K562 (cell line): ENCODE results near the gene ELMOD1. TPM values are rescaled to one million over a fixed set of nuclear protein-coding genes. Genes with fewer than 3 reads are reported as not detected.

ENCODE experiments used
- BACH1 ChIP-seq: fragments of 200-800 bp; sonication (Bioruptor generic); IDR thresholded peaks from 2 replicates; pipeline ENCODE4 v1.6.1; 2016; ENCODE audit warnings: missing genetic modification characterization, missing compliant biosample characterization
- EGR1 ChIP-seq: fragments of 450-650 bp; conservative IDR thresholded peaks from 2 replicates; pipeline ENCODE4 v1.6.1; 2017; ENCODE audit warnings: mild to moderate bottlenecking
- ETS2 ChIP-seq: IDR thresholded peaks from 2 replicates; pipeline ENCODE4 v1.6.1; 2016; ENCODE audit warnings: borderline replicate concordance, missing genetic modification characterization, mild to moderate bottlenecking, moderate library complexity, missing compliant biosample characterization; ENCODE audit not compliant: poor library complexity, severe bottlenecking
- HDAC2 ChIP-seq: fragments of 450-650 bp; IDR thresholded peaks from 2 replicates; pipeline ENCODE4 v1.6.1; 2016; ENCODE audit warnings: mild to moderate bottlenecking
- HMGN3 ChIP-seq: IDR thresholded peaks from 2 replicates; pipeline ENCODE4 v1.6.1; 2011; ENCODE audit warnings: borderline replicate concordance, low read depth, mild to moderate bottlenecking, mixed read lengths, low read length; ENCODE audit not compliant: insufficient read length; ENCODE audit errors: extremely low read depth
- KDM1A ChIP-seq, 2 experiments: fragments of 450-650 bp; IDR thresholded peaks; 2 replicates each; pipeline ENCODE4 v1.6.1; 2016; ENCODE audit warnings: mild to moderate bottlenecking in 2 of 2
- LARP7 ChIP-seq: fragments of 450-650 bp; IDR thresholded peaks from 2 replicates; pipeline ENCODE4 v1.6.1; 2016
- RB1 ChIP-seq: fragments of 450-650 bp; IDR thresholded peaks from 2 replicates; pipeline ENCODE4 v1.6.1; 2017; ENCODE audit warnings: low read depth, mild to moderate bottlenecking
- SP1 ChIP-seq: sonication (generic); formaldehyde crosslinking; IDR thresholded peaks from 2 replicates; pipeline ENCODE4 v1.8.1; 2022; ENCODE audit warnings: mild to moderate bottlenecking, missing genetic modification reagents
- TEAD2 ChIP-seq: fragments of 450-650 bp; IDR thresholded peaks from 2 replicates; pipeline ENCODE4 v1.6.1; 2016; ENCODE audit warnings: missing genetic modification characterization, control low read depth, missing compliant biosample characterization
- ZNF408 ChIP-seq: fragments of 250-450 bp; sonication (Bioruptor Pico); IDR thresholded peaks from 2 replicates; pipeline ENCODE4 v1.4.0; 2020; ENCODE audit warnings: low read depth, mild to moderate bottlenecking, moderate library complexity
- polyA plus RNA-seq, 8 experiments: library from polyadenylated mRNA; depleted of rRNA in 4 of 8; stranded (reverse) in 5 of 8; unstranded in 3 of 8; fragments of >200 nt; fragmentation: Nextera tagmentation in 2 of 8; fragmentation: Illumina TruSeq in 1 of 8; extraction: Ambion mirVana in 2 of 8; extraction: Trizol in 1 of 8; gene quantifications; 2 replicates each; pipeline versions ENCODE4 v1.2.1 to v1.2.3, GENCODE V29; 2011 to 2014; ENCODE audit warnings: inconsistent platforms in 1 of 8, missing spikeins in 1 of 8
- total RNA-seq, 7 experiments: library from RNA; depleted of rRNA in 6 of 7; stranded (reverse); fragments of >200 nt in 6 of 7; fragmentation: Illumina TruSeq in 2 of 7; extraction: Trizol in 2 of 7; gene quantifications; 2 replicates each; pipeline versions ENCODE4 v1.2.1 to v1.2.3, GENCODE V29; 2011 to 2021; ENCODE audit warnings: low replicate concordance in 1 of 7
- TF ChIP-seq, protein P1 (sequence below): fragments of 250-450 bp; sonication (Bioruptor Pico); IDR thresholded peaks from 2 replicates; pipeline ENCODE4 v1.8.0; 2022; ENCODE audit warnings: inconsistent platforms, mild to moderate bottlenecking, moderate library complexity, borderline replicate concordance
- TF ChIP-seq, protein P2 (sequence below), 2 experiments: fragments of 250-450 bp in 1 of 2; fragments of 450-650 bp in 1 of 2; sonication (Bioruptor Pico) in 1 of 2; IDR thresholded peaks; 2 replicates each; pipeline versions ENCODE4 v1.6.1 to v1.8.0; 2016 to 2021; ENCODE audit warnings: mild to moderate bottlenecking in 2 of 2, moderate library complexity in 2 of 2, missing compliant biosample characterization in 1 of 2, missing genetic modification characterization in 1 of 2
- TF ChIP-seq, protein P3 (sequence below): fragments of 250-450 bp; sonication (Bioruptor Pico); IDR thresholded peaks from 2 replicates; pipeline ENCODE4 v1.5.0; 2020; ENCODE audit warnings: mild to moderate bottlenecking
- TF ChIP-seq, protein P4 (sequence below): sonication (generic); formaldehyde crosslinking; IDR thresholded peaks from 2 replicates; pipeline ENCODE4 v1.8.1; 2023; ENCODE audit warnings: mild to moderate bottlenecking, missing genetic modification reagents, moderate library complexity
- TF ChIP-seq, protein P5 (sequence below): sonication (generic); IDR thresholded peaks from 2 replicates; pipeline ENCODE4 v1.6.1; 2016

Gene ELMOD1
- total and polyA plus RNA-seq, 9 of the 15 experiments (the other 6 are each of a cell fraction or from before 2014, with no cell fraction given), result not detected

DNA sequence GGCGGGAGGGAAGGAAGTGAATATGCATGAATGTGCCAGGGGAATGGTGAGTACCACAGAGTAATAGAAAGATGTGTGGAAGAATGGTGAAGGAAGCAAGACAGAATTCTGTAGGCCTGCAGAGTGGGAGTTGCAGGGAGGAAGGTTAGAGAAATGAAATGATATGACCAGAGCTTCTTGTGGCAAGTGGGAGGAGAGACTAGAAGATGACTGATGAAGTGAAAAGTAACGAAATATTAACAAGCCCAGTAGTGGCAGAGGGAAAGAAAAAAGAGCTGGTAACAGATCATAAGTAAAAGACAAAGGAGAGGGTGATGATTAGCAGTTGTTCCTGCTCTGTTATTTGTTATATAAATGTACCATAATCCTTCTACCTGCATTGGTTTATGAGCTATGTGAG is 24.4 kb upstream of the ELMOD1 start (continued):
- TF ChIP-seq, protein P1, sequence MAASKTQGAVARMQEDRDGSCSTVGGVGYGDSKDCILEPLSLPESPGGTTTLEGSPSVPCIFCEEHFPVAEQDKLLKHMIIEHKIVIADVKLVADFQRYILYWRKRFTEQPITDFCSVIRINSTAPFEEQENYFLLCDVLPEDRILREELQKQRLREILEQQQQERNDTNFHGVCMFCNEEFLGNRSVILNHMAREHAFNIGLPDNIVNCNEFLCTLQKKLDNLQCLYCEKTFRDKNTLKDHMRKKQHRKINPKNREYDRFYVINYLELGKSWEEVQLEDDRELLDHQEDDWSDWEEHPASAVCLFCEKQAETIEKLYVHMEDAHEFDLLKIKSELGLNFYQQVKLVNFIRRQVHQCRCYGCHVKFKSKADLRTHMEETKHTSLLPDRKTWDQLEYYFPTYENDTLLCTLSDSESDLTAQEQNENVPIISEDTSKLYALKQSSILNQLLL (CRISPR knock-in tag), result no peak
- TF ChIP-seq SP1 (CRISPR knock-in tag) (no peak), HDAC2 (no peak), EGR1 (0 out of 2 replicates have a peak, but pooled peaks have one; percentile 24), ETS2 (tag) (no peak), HMGN3 (no peak), TEAD2 (tag) (no peak), BACH1 (tag) (no peak), KDM1A (IDR thresholded peaks at IDR 0.05) (no peak), RB1 (no peak), ZNF408 (CRISPR knock-in tag) (no peak), LARP7 (peak; percentile 33; the same call in 1 of the 2 replicates)
- TF ChIP-seq, protein P2, sequence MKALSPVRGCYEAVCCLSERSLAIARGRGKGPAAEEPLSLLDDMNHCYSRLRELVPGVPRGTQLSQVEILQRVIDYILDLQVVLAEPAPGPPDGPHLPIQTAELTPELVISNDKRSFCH (CRISPR knock-in tag; IDR thresholded peaks at IDR 0.05), result no peak
- TF ChIP-seq, protein P2 (tag; IDR thresholded peaks at IDR 0.05), result no peak
- TF ChIP-seq, protein P3, sequence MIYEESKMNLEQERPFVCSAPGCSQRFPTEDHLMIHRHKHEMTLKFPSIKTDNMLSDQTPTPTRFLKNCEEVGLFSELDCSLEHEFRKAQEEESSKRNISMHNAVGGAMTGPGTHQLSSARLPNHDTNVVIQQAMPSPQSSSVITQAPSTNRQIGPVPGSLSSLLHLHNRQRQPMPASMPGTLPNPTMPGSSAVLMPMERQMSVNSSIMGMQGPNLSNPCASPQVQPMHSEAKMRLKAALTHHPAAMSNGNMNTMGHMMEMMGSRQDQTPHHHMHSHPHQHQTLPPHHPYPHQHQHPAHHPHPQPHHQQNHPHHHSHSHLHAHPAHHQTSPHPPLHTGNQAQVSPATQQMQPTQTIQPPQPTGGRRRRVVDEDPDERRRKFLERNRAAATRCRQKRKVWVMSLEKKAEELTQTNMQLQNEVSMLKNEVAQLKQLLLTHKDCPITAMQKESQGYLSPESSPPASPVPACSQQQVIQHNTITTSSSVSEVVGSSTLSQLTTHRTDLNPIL, result no peak
- TF ChIP-seq, protein P4, sequence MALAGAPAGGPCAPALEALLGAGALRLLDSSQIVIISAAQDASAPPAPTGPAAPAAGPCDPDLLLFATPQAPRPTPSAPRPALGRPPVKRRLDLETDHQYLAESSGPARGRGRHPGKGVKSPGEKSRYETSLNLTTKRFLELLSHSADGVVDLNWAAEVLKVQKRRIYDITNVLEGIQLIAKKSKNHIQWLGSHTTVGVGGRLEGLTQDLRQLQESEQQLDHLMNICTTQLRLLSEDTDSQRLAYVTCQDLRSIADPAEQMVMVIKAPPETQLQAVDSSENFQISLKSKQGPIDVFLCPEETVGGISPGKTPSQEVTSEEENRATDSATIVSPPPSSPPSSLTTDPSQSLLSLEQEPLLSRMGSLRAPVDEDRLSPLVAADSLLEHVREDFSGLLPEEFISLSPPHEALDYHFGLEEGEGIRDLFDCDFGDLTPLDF (CRISPR knock-in tag), result no peak
- TF ChIP-seq, protein P5, sequence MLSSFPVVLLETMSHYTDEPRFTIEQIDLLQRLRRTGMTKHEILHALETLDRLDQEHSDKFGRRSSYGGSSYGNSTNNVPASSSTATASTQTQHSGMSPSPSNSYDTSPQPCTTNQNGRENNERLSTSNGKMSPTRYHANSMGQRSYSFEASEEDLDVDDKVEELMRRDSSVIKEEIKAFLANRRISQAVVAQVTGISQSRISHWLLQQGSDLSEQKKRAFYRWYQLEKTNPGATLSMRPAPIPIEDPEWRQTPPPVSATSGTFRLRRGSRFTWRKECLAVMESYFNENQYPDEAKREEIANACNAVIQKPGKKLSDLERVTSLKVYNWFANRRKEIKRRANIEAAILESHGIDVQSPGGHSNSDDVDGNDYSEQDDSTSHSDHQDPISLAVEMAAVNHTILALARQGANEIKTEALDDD, result peak; percentile 72
